ENCODE data around the gene CCL22.
"Not testable (repeated sequence)": the region's sequence is repeated elsewhere in the genome, so short reads cannot be mapped to it uniquely, and the experiment has no call there.

The CCL22 gene

DNA sequence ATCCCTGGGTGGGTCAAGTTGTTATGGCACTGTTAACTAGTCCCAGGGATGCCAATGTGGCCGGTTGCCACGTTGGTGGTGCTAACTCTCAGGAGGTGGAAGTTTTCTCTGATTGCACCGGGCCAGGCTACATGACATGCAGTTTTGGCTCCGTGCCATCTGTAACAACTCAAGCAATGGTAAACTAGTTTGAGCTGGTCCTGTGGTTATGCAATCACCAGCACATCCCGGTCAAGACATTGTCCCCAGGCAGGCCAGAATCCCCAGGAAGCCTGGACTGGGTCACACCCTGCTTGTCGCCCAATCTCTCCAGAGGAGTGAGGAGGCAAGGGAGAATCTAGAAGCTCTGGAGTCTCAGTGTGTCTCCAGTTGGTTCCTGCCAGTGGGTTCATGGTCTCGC, 35.9 kb downstream of the CCL22 start:
- DNase-seq (ENCODE audit: low read depth), result no peak

DNA sequence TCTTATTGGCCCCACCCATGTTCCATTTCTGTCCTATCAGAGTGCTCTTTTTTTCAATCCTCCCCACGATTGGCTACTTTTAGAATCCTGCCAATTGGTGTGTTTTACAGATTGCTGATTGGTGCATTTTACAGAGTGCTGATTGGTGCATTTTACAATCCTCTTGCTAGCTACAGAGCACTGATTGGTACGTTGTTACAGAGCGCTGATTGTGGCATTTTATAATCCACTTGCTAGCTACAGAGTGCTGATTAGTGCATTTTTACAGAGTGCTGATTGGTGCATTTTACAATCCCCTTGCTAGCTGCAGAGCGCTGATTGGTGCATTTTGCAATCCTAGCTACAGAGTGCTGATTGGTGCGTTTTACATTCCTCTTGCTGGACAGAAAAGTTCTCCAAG, 36.4 kb downstream of the CCL22 start:
- no peak for DNase-seq (ENCODE audit: low read depth)

DNA sequence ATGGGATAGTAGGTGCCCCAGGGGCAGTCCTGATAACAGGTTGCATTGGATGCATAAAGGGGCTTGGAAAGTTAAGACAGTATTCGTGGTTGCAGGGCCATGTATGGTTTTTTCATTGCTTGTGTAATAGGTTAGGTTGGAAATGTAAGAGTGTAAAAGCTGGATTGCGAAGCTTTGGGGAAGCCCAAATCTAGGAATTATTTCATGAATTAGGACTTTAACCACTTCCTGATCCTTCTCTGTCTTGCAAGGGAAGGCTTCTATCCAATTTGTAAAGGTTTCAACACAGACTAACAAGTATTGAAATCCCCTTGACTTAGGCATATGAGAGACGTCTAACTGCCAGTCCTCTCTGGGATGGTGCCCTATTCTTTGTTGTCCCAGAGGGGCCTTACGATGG, 38.2 kb downstream of the CCL22 start:
- no peak for DNase-seq (ENCODE audit: low read depth)

DNA sequence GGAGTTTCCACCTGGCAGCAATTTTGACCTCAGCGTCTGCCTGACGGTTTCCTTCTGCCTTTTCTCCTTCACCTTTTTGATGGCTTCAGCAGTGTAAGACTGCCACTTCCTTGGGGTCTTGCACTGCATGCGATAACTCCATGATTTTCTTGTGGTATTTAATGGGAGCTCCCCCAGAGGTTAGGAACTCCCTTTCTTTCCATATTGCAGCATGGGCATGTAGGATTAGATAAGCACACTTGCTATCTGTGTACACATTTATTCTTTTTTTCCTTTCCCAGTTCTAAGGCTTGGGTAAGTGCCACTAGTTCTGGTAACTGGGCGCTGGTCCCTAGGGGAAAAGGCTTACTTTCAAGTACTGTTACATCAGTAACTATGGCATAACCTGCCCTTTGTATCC, 38.9 kb downstream of the CCL22 start:
- DNase-seq (ENCODE audit: low read depth), result not testable (repeated sequence)

GRCh38 chr16:57401943-57402640, 43.5 kb downstream of the CCL22 start:
- DNase-seq (ENCODE audit: low read depth), result no peak

- DNase-seq (ENCODE audit: low read depth), result no peak
Measured at GRCh38 chr16:57403965-57404817, 45.6 kb downstream of the CCL22 start, which contains the start of gene CCL17. TSS of gene CCL17 (plus strand) at chr16:57404767. CDS start at chr16:57413933, 9,166 bp downstream.

DNA sequence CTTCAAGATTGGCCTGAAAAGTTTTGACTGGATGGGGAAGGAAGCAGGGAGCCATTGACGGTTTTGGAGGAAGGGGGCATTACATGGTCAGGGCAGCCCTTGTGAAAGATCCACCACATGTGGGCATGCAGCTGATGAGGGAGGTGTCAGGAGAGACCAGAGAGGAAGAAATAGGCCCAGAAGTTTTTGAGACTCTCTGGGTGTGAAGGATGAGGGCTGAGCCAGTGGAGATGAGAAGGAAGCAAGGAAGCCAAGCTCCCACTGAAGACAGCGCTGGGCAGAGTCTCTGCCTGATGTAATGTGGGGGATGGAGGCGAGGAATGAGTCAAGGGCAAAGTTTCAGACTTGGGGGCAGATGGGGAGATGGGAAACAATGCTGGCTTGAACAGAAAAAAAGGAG, 46.5 kb downstream of the CCL22 start:
- no peak for DNase-seq (ENCODE audit: low read depth)

- no peak for DNase-seq (ENCODE audit: low read depth)
Measured at GRCh38 chr16:57406881-57407280, 48.3 kb downstream of the CCL22 start.

- DNase-seq (ENCODE audit: low read depth), result no peak
Measured at GRCh38 chr16:57407521-57408353, 49.2 kb downstream of the CCL22 start.

- DNase-seq (ENCODE audit: low read depth), result no peak
Measured at GRCh38 chr16:57409065-57409464, 50.5 kb downstream of the CCL22 start.

GRCh38 chr16:57409870-57410587, 51.4 kb downstream of the CCL22 start:
- no peak for DNase-seq (ENCODE audit: low read depth)

DNA sequence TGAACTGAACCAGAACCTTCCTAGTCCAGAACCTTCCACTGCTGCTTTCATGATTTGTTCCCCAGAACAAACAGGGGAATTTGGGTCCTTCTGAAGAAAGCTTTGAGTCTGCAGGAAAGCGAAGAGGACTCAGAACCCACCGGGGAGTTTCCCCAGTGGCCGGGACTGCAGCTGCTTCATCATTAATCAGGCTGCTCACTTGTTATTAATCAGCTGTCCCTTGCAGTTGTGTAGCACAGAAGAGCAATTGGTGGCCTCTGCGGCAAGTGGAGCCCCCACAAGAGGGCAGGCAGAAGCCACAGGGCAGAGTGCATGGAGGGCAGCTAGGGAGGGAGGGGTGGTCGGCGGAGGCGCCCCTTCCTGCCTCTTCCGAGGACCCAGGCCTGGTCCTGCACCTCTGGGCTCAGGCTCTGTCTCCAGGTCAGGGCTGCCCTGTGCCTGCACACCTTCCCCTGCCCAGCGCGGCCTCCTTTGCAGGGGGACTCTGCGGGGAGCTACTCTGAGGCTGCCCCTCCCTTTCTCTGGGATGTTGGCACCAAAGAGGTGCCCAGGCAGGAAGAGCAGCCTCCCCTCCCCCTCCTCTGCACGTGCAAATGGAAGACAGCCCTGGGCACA, 52.9 kb downstream of the CCL22 start:
- no peak for DNase-seq (ENCODE audit: low read depth)

DNA sequence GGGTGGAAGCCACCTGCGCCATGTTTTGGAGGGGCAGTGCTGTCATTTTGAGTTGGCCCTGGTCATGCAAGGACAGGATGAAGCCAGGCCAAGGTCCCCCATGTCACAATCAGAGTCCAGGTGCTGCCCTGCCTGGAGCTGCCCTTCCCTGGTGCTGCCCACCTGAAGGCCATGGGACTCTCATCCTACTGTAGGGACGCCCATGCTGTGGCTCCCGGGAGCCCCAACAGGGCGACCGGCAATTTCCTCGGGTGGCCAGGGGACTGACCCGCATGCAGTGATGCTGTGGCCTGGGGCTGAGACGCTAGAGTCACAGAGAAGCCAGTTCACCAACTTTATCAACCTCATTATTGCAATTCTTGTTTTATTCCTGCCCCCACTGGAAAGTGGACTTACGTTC, 54.0 kb downstream of the CCL22 start:
- no peak for DNase-seq (ENCODE audit: low read depth)

DNA sequence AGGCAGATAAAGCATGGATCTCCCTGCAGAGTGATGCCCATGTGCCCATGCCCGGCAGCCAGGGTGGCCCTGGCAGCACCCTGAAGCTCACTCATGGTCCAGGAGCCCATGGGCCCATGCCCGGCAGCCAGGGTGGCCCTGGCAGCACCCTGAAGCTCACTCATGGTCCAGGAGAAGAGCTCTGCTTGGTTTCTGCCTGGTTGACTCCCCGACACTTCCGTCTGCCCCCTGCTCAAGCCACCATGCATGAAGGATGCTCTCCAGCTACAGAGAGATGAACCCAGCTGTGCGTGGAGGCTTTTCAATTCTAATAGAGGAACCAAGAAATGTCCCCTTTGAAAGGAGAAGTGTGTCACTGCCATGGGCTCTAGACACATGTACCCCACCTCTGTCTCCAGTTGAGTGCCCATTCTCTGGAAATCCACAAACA, 54.7 kb downstream of the CCL22 start:
- DNase-seq (ENCODE audit: low read depth), result no peak

GRCh38 chr16:57413733-57414132, 55.1 kb downstream of the CCL22 start:
- no peak for DNase-seq (ENCODE audit: low read depth)

All from EH (cell line).